ENCODE measurements around the gene RCOR3. TPM values are rescaled to one million over a fixed set of nuclear protein-coding genes. Genes with fewer than 3 reads are reported as not detected.

The RCOR3 gene
- total RNA-seq, 4 donors from 2014 or later, result 78.1 to 110 (median 102) TPM

- no peaks in the 10 kb centered on the region for H3K36me3 ChIP-seq
- H3K4me1 ChIP-seq, result peaks cover 0 to 3% of the 10 kb centered on the region in 2 donors
- WGBS, 2 donors, result 93 to 94% methylated on average over 3 of the region's 3 CpGs
- H3K27ac ChIP-seq, result no peak overlapping the region
- H3K9me3 ChIP-seq, result no peaks in the 10 kb centered on the region
- no peak overlapping the region for H3K4me3 ChIP-seq (replicated peaks in 1 of 3)
- intact Hi-C loops (cut with DNase I), result loop anchor here (10.0 kb wide), 1 partner anchor 164 kb away; the partner anchor contains the start of gene RD3
- no peak for DNase-seq
- no peaks in the 10 kb centered on the region for H3K27me3 ChIP-seq
- TF ChIP-seq CTCF (IDR thresholded peaks at IDR 0.05) (no peak), POLR2A (IDR thresholded peaks at IDR 0.05) (no peak)
Observed at GRCh38 chr1:211331011-211331709, 72.0 kb downstream of the RCOR3 start.

GRCh38 chr1:211332036-211332616 is 73.0 kb downstream of the RCOR3 start:
- no peak overlapping the region for H3K27ac ChIP-seq
- WGBS, 2 donors, result 77 to 82% methylated on average over 3 of the region's 3 CpGs
- DNase-seq, result no peak
- no peak for TF ChIP-seq CTCF (IDR thresholded peaks at IDR 0.05)
- no peaks in the 10 kb centered on the region for H3K36me3 ChIP-seq
- no peaks in the 10 kb centered on the region for H3K9me3 ChIP-seq
- H3K27me3 ChIP-seq, result no peaks in the 10 kb centered on the region
- intact Hi-C loops (cut with DNase I), result loop anchor here (10.0 kb wide), 1 partner anchor 163 kb away; the partner anchor contains the start of gene RD3
- no peak overlapping the region for H3K4me3 ChIP-seq (replicated peaks in 1 of 3)
- H3K4me1 ChIP-seq, result peaks cover 0 to 3% of the 10 kb centered on the region in 2 donors

- Histone ChIP-seq H3K9me3 (no peaks in the 10 kb centered on the region), H3K27me3 (no peaks in the 10 kb centered on the region), H3K4me1 (peaks cover 0 to 3% of the 10 kb centered on the region in 2 donors), H3K4me3 (replicated peaks in 1 of 3) (no peak overlapping the region), H3K36me3 (no peaks in the 10 kb centered on the region), H3K27ac (no peak overlapping the region)
- 89 to 96% methylated on average over 2 of the region's 2 CpGs for WGBS, 2 donors
- TF ChIP-seq POLR2A (IDR thresholded peaks at IDR 0.05) (no peak), CTCF (IDR thresholded peaks at IDR 0.05) (no peak)
- no peak for DNase-seq
- intact Hi-C loops (cut with DNase I), result loop anchor here (10.0 kb wide), 1 partner anchor 162 kb away; the partner anchor contains the start of gene RD3
Observed at GRCh38 chr1:211332830-211333229, 73.7 kb downstream of the RCOR3 start.

- H3K36me3 ChIP-seq, result no peaks in the 10 kb centered on the region
- no peak for DNase-seq
- intact Hi-C loops (cut with DNase I), result loop anchor here (10.0 kb wide), 1 partner anchor 161 kb away; the partner anchor contains the start of gene RD3
Observed at GRCh38 chr1:211333906-211334305, 74.7 kb downstream of the RCOR3 start.

More at GRCh38 chr1:211333906-211334305, 74.7 kb downstream of the RCOR3 start:
- 70 to 92% methylated on average over 1 of the region's 1 CpG for WGBS, 2 donors
- Histone ChIP-seq H3K9me3 (no peaks in the 10 kb centered on the region), H3K4me3 (replicated peaks in 1 of 3) (no peak overlapping the region), H3K27me3 (no peaks in the 10 kb centered on the region), H3K4me1 (peaks cover 0 to 3% of the 10 kb centered on the region in 2 donors), H3K27ac (no peak overlapping the region)
- no peak for TF ChIP-seq POLR2A (IDR thresholded peaks at IDR 0.05)
- no peak for TF ChIP-seq CTCF (IDR thresholded peaks at IDR 0.05)
